Fibroblast of pulmonary artery (primary cell): ENCODE results near the gene MGAT4A.
"Not testable (repeated sequence)": the region's sequence is repeated elsewhere in the genome, so short reads cannot be mapped to it uniquely, and the experiment has no call there.

Experiments used
- DNase-seq: peaks from one replicate; pipeline ENCODE4 v3.0.0-alpha.2; 2010; ENCODE audit warnings: low read depth
- H3K4me3 ChIP-seq: replicated peaks from 2 replicates; pipeline ENCODE4 v1.5.1; 2011; ENCODE audit warnings: low read depth, mild to moderate bottlenecking, control low read depth, low read length, moderate library complexity
- CTCF ChIP-seq: IDR thresholded peaks from 2 replicates; pipeline ENCODE4 v1.5.1; 2011; ENCODE audit warnings: mild to moderate bottlenecking, control low read depth, low read length, inconsistent platforms; ENCODE audit errors: missing control alignments

Gene MGAT4A

DNA sequence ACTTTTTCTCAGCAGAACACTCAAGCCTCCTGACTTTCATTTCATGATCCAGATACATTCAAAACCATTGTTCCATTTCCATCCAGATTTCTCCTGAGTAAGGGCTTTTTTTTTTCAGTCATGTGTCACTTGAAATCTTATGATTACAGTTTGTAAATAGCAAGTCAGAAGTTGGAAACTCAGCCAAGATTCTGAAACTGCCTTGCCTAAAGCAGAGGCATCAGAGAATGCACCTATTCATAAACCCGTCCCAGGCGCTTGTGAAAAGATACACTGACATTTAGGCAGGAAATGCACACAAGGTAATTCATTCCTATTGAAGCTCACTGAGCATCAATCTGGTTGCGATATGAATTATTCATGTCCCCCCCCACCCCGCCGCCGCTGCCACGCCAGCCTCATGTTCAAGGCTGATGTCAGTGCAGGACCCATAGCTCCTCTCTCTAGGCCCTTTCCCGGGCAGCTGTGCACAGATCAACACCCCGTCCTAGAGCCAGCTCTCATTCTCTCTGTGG is 30.4 kb upstream of the MGAT4A start:
- no peak for TF ChIP-seq CTCF
- no peak overlapping the region for H3K4me3 ChIP-seq
- peak; percentile 11 for DNase-seq

GRCh38 chr2:98759827-98760625 is 29.1 kb upstream of the MGAT4A start:
- TF ChIP-seq CTCF = no peak
- no peak for DNase-seq
- no peak overlapping the region for H3K4me3 ChIP-seq

GRCh38 chr2:98759338-98759737 is 28.4 kb upstream of the MGAT4A start:
- no peak for DNase-seq
- no peak overlapping the region for H3K4me3 ChIP-seq
- TF ChIP-seq CTCF = no peak

DNA sequence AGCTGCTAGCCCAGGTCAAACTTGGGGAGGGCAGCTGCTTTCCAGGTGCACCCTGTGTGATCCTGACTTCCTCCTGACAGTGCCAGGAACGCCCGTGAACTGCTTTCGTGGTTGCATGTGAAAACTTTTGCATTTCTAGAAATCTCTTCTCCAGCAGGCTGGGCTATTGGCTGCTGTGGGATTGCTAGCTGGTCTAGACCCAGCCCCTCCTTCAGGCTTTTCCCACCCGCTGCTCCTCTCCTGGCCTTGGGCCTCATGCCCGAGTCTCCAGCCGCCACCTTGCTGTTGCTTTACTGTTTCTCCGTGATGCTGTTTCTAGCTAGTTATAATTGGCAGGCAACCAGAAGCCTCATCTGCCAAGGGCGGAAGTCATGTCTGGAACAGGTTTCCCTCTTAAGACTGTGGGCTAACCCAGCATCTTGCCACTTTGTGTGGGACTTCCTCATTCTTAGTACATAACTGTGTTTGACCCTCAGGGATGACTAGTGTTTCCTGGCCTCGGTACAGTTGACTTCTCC is 27.0 kb upstream of the MGAT4A start:
- TF ChIP-seq CTCF = no peak
- no peak overlapping the region for H3K4me3 ChIP-seq
- DNase-seq = peak; percentile 93

GRCh38 chr2:98753801-98754200 is 22.9 kb upstream of the MGAT4A start:
- no peak for DNase-seq
- no peak overlapping the region for H3K4me3 ChIP-seq
- no peak for TF ChIP-seq CTCF

DNA sequence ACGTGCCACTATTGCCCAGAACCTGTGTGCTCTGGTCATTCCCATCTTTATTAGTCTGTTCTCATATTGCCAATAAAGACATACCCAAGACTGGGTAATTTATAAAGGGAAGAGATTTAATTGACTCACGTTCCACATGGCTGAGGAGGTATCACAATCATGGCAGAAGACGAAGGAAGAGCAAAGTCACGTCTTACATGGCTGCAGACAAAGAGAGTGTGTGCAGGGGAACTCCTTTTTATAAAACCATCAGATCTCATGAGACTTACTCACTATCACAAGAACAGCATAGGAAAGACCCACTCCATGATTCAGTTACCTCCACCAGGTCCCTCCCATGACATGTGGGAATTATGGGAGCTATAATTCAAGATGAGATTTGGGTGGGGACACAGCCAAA is 21.8 kb upstream of the MGAT4A start:
- H3K4me3 ChIP-seq, DNase-seq: not testable (repeated sequence)

- no peak for DNase-seq
- no peak overlapping the region for H3K4me3 ChIP-seq
- no peak for TF ChIP-seq CTCF
Observed at GRCh38 chr2:98751748-98752147, 20.8 kb upstream of the MGAT4A start.
